Adrenal gland (tissue), 12 donors: ENCODE measurements around the gene RAB11FIP5. TPM values are rescaled to one million over a fixed set of nuclear protein-coding genes. Genes with fewer than 3 reads are reported as not detected.
A peak's percentile ranks its signal among the peaks of the same experiment; 100 is the strongest.

Experiments
- DNase-seq, 7 donors: peaks; one replicate each; pipeline ENCODE4 v3.0.0-alpha.2; 2019 to 2020
- H3K27ac ChIP-seq, 5 donors: fragments of 200-600 bp; sonication (generic) in 4 of 5; 1 replicate in 3 of 5; 2 replicates in 2 of 5; pipeline versions ENCODE4 v1.5.1 to v1.8.0; 2016 to 2020; ENCODE audit warnings: mild to moderate bottlenecking in 1 of 5
- H3K27me3 ChIP-seq: fragments of 200-600 bp; 2 replicates; pipeline ENCODE4 v1.8.0; 2021
- H3K36me3 ChIP-seq, 2 donors: fragments of 200-600 bp; replicated peaks in 1 of 2; 1 replicate in 1 of 2; 2 replicates in 1 of 2; pipeline versions ENCODE4 v1.5.1 to v1.8.0; 2018 to 2022
- H3K4me1 ChIP-seq, 2 donors: fragments of 200-600 bp; replicated peaks in 1 of 2; 1 replicate in 1 of 2; 2 replicates in 1 of 2; pipeline versions ENCODE4 v1.5.1 to v1.8.0; 2018 to 2021
- H3K4me3 ChIP-seq, 4 donors: fragments of 200-600 bp; sonication (generic) in 3 of 4; one replicate each; pipeline ENCODE4 v1.5.1; 2016 to 2018
- H3K9me3 ChIP-seq, 3 donors: fragments of 200-600 bp; sonication (generic) in 1 of 3; replicated peaks in 1 of 3; 1 replicate in 2 of 3; 2 replicates in 1 of 3; pipeline versions ENCODE4 v1.5.1 to v1.8.0; 2016 to 2021
- POLR2A ChIP-seq, 2 donors: fragments of 450-650 bp; IDR thresholded peaks; one replicate each; pipeline ENCODE4 v1.6.1; 2017; ENCODE audit warnings: antibody characterized with exemption in 2 of 2, mild to moderate bottlenecking in 2 of 2, moderate library complexity in 1 of 2
- WGBS, 4 donors: extraction: QIAGEN DNeasy Blood & Tissue Kit in 2 of 4; methylation state at CpG; one replicate each; pipeline versions ENCODE4 v1.1.5 to v1.1.7; 2013 to 2017; 5-methylcytosine and 5-hydroxymethylcytosine counted together
- intact Hi-C, 2 donors: fragments of 100-400 bp; cut with DNase I; formaldehyde crosslinking; loops; one replicate each; pipeline versions ENCODE4 v1.14.1 to v1.15.0; 2022 to 2023
- polyA plus RNA-seq, 3 donors: library from polyadenylated mRNA; stranded (reverse); fragments of 200-250 nt in 2 of 3; fragments of 350-450 nt in 1 of 3; fragmentation: Illumina TruSeq in 1 of 3; extraction: RNeasy Lipid Tissue Mini Kit (QIAGEN cat#74804) in 1 of 3; gene quantifications; one replicate each; pipeline ENCODE4 v1.2.3, GENCODE V29; 2013 to 2014
- total RNA-seq, 9 donors: library from RNA; depleted of rRNA in 4 of 9; stranded (reverse); fragments of >200 nt in 4 of 9; fragments of 120-200 nt in 1 of 9; fragmentation: NEBNext Ultra II Directional in 1 of 9; extraction: Animal tissue kit (Norgen Biotek cat#: 25700) in 1 of 9; gene quantifications; one replicate each; pipeline versions ENCODE4 v1.1.0 to v1.2.4, GENCODE V29; 2013 to 2023
- TF ChIP-seq, protein P1 (sequence below), 6 experiments: fragments of 450-650 bp in 4 of 6; fragments of 200-600 bp in 2 of 6; sonication (generic) in 1 of 6; IDR thresholded peaks; 1 replicate in 5 of 6; 2 replicates in 1 of 6; pipeline versions ENCODE4 v1.5.1 to v1.8.0; 2016 to 2021; ENCODE audit warnings: antibody characterized with exemption in 6 of 6, mild to moderate bottlenecking in 2 of 6, moderate library complexity in 1 of 6
- donor health status: healthy with polysubstance abuse.
- donor health status: Bipolar disorder and iron deficiency.
- donor health status: DM: yes; HTN: yes; CAD: no.
- donor health status: DM: no; HTN: no; CAD: no.
- donor health status: DM: no; HTN: no; CAD: no.
- donor health status: DM: yes; HTN: yes; CAD: no.

The RAB11FIP5 gene
- total and polyA plus RNA-seq, 12 donors, result 3.3 to 46.7 (median 23.3) TPM

DNA sequence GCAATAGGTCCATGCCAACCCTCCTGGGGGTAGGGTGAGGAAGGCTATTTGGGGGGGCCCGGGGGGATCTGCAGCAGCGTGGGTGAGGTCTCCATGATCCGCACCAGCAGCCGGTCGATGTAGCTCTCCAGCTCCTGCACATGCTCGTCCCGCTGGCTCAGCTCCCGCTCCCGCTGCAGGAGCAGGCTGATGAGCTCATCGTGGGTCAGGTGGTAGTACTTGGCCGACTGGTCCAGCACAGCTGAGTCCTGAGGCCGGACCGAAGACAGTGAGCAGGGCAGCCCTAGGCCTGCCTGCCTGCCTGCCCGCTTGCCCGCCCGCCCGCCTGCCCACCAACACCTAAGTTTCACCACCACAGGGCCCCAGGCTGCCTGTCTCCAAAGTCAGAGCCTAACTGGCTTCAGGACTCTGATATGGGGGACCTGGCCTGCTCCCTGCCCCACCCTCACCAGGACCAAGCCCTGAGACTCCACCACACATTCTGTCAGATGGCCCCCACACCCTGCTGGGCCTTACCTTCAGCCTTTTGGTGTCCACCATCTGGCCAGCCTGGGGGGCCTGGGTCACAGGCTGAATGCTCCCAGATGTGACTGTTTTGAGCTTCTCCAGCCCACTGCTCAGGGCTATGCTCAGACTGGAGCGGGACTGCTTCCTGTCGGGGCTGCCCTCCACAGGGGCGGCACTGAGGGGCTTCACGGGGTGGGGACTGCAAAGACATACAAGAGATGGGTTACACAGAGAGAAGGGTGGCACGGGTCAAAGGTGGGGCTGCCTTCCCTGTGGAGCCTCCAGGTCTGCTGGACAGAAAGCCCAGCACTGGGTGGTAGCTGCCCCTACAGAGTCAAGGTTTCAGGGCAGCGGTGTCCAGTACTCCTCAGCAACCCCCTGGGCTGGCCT lies 37.0 kb downstream of the RAB11FIP5 start:
- no peak overlapping the region for H3K4me3 ChIP-seq
- intact Hi-C loops, result loop anchor here in 1 of 2 donors (5.0 kb wide), 1 partner anchor 83 kb away; no protein-coding TSS in a partner anchor
- no peaks in the 10 kb centered on the region for H3K27me3 ChIP-seq
- H3K9me3 ChIP-seq, result no peaks in the 10 kb centered on the region
- H3K27ac ChIP-seq, result no peak overlapping the region
- peaks cover 0 to 21% of the 10 kb centered on the region in 2 donors for H3K36me3 ChIP-seq
- peaks cover 8% of the 10 kb centered on the region in 2 donors for H3K4me1 ChIP-seq
- peak in 6 of 7 donors; percentile 44 to 78 (median 67) for DNase-seq
- TF ChIP-seq, protein P1, sequence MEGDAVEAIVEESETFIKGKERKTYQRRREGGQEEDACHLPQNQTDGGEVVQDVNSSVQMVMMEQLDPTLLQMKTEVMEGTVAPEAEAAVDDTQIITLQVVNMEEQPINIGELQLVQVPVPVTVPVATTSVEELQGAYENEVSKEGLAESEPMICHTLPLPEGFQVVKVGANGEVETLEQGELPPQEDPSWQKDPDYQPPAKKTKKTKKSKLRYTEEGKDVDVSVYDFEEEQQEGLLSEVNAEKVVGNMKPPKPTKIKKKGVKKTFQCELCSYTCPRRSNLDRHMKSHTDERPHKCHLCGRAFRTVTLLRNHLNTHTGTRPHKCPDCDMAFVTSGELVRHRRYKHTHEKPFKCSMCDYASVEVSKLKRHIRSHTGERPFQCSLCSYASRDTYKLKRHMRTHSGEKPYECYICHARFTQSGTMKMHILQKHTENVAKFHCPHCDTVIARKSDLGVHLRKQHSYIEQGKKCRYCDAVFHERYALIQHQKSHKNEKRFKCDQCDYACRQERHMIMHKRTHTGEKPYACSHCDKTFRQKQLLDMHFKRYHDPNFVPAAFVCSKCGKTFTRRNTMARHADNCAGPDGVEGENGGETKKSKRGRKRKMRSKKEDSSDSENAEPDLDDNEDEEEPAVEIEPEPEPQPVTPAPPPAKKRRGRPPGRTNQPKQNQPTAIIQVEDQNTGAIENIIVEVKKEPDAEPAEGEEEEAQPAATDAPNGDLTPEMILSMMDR (IDR thresholded peaks at IDR 0.05), result no peak
- TF ChIP-seq POLR2A (IDR thresholded peaks at IDR 0.05), result no peak
- 81 to 95% (median 89%) methylated on average over 11 to 23 of the region's 23 CpGs for WGBS, 4 donors

DNA sequence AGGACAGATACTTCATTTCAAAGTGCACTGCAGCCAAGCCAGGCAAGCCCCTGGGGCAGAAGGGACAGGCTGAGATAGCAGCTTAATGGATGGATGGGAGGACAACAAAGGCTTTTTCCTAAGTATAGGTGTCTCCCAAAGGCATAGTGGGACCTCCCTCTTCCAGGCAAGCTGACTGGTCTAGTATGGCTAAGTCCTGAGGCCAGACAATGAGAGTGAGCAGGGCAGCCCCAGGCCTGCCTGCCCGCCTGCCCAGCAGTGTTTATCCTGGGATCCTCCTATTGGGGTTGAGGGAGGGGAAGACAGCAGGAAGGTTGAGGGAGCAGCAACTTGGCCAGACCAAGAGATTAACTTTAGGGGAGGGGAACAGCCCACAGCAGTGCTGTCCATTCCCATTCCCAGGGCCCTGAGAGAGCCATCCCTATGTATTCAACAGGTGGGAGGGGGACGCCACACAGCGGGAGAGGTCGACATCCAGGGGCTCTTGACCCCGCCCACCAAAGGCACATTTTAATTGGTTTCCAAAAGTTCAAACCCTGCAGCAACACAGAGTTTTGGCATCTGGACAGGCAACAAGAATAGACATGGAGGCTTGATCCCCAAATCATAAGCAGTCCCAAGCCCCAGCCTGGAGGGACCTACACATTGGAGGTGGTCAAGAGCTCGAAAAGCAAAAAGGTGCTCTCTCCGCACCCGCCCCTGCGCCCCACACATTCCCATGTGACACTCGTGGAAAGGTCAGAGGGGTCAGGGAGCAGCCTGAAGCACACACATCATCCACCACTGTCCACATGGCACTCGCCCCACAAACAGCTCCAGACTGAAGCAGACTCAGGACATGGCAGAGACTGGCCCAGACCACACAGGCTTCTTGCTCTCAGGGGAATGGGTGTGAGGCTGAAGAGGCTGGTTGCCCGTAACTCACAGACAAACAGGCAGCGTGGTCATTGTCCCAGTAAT lies 38.4 kb downstream of the RAB11FIP5 start:
- Histone ChIP-seq H3K27me3 (no peaks in the 10 kb centered on the region), H3K27ac (no peak overlapping the region), H3K4me1 (peaks cover 15 to 17% of the 10 kb centered on the region in 2 donors), H3K36me3 (peaks cover 0 to 15% of the 10 kb centered on the region in 2 donors), H3K4me3 (no peak overlapping the region), H3K9me3 (no peaks in the 10 kb centered on the region)
- no peak for TF ChIP-seq POLR2A (IDR thresholded peaks at IDR 0.05)
- TF ChIP-seq, protein P1 (IDR thresholded peaks at IDR 0.05), result no peak
- WGBS, 4 donors, result 90 to 93% (median 92%) methylated on average over 12 to 13 of the region's 13 CpGs
- DNase-seq, result no peak
- intact Hi-C loops, result loop anchor here in 1 of 2 donors (5.0 kb wide), 1 partner anchor 82 kb away; no protein-coding TSS in a partner anchor

DNA sequence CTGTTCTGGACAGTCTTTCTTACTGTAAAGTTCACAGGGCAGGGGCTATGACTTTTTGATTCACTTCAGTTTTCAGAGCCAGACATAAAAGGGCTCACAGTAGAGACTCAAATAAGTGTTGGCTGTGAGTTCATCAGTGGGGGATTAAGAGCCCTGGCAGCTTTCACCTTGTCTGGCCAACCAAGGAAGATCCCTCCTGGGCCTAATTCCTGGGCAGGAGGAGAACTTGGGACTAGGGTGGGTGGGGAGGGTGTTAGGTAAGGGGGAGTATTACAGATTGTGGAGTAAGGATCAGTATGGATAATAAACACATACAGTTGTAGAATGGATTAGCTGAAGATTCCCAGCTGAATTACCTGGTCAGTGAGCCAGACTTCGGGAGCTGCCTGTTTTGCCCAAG lies 40.3 kb downstream of the RAB11FIP5 start:
- DNase-seq, result no peak
- intact Hi-C loops, result no loop called here
- H3K36me3 ChIP-seq, result peaks cover 0 to 13% of the 10 kb centered on the region in 2 donors
- peaks cover 21 to 24% of the 10 kb centered on the region in 2 donors for H3K4me1 ChIP-seq
- WGBS, 4 donors, result 94 to 100% (median 99%) methylated on average over 1 of the region's 1 CpG
- no peaks in the 10 kb centered on the region for H3K9me3 ChIP-seq
- H3K27ac ChIP-seq, result peak overlapping the region in 2 of 5 donors; percentile 93 to 97
- H3K4me3 ChIP-seq, result peak overlapping the region in 1 of 4 donors; percentile 80
- H3K27me3 ChIP-seq, result no peaks in the 10 kb centered on the region
- TF ChIP-seq, protein P1 (IDR thresholded peaks at IDR 0.05), result no peak
- no peak for TF ChIP-seq POLR2A (IDR thresholded peaks at IDR 0.05)

DNA sequence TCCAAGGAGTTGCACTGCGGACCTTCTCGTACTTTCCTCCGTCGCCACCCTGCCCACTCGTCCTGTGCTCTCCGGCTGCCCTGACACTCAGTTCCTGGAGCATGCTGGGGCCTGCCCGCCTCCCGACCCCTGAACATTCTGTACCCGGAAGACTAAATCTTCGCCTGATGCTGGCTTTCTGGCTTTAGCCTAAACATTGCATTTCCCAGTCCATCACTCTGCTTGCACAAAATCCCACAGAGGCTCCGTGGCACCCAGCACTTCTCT lies 40.7 kb downstream of the RAB11FIP5 start:
- TF ChIP-seq, protein P1 (IDR thresholded peaks at IDR 0.05), result no peak
- TF ChIP-seq POLR2A (IDR thresholded peaks at IDR 0.05), result no peak
- peaks cover 21 to 28% of the 10 kb centered on the region in 2 donors for H3K4me1 ChIP-seq
- intact Hi-C loops, result no loop called here
- DNase-seq, result peak in 5 of 7 donors; percentile 36 to 71 (median 45)
- H3K27ac ChIP-seq, result peak overlapping the region in 4 of 5 donors; percentile 88 to 97 (median 94)
- peaks cover 0 to 13% of the 10 kb centered on the region in 2 donors for H3K36me3 ChIP-seq
- no peaks in the 10 kb centered on the region for H3K27me3 ChIP-seq
- 29 to 31% (median 30%) methylated on average over 9 to 11 of the region's 11 CpGs for WGBS, 4 donors
- no peaks in the 10 kb centered on the region for H3K9me3 ChIP-seq
- peak overlapping the region in 2 of 4 donors; percentile 61 to 80 for H3K4me3 ChIP-seq
